Mesangial cell (primary cell): ENCODE results near the gene PCSK9. TPM values are rescaled to one million over a fixed set of nuclear protein-coding genes. Genes with fewer than 3 reads are reported as not detected.

Experiments
- total RNA-seq: library from RNA; depleted of rRNA; stranded (reverse); fragments of >200 nt; gene quantifications from 2 replicates; pipeline ENCODE4 v1.2.3, GENCODE V29; 2015

The PCSK9 gene
- total RNA-seq = 20.0 and 20.9 TPM in 2 replicates

DNA sequence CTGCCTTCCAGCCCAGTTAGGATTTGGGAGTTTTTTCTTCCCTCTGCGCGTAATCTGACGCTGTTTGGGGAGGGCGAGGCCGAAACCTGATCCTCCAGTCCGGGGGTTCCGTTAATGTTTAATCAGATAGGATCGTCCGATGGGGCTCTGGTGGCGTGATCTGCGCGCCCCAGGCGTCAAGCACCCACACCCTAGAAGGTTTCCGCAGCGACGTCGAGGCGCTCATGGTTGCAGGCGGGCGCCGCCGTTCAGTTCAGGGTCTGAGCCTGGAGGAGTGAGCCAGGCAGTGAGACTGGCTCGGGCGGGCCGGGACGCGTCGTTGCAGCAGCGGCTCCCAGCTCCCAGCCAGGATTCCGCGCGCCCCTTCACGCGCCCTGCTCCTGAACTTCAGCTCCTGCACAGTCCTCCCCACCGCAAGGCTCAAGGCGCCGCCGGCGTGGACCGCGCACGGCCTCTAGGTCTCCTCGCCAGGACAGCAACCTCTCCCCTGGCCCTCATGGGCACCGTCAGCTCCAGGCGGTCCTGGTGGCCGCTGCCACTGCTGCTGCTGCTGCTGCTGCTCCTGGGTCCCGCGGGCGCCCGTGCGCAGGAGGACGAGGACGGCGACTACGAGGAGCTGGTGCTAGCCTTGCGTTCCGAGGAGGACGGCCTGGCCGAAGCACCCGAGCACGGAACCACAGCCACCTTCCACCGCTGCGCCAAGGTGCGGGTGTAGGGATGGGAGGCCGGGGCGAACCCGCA is at the start of gene PCSK9:
TSS of gene PCSK9 (plus strand) at position 207 of the 741 bp plus-strand sequence. CDS start at position 497, 290 bp downstream.

GRCh38 chr1:54998677-54999076 is 40.7 kb upstream of the PCSK9 start, which contains the start of gene BSND:
Gene BSND, plus strand, starts transcription at chr1:54998933. Its CDS starts 254 bp downstream, at chr1:54999187.

Other genes starting within 250 kb of the PCSK9 start
- under 0.01 and 0.76 TPM in 2 replicates for gene TTC22, start 238.2 kb upstream of the PCSK9 start, total RNA-seq
- 269 and 355 TPM in 2 replicates for gene DHCR24, start 152.4 kb upstream of the PCSK9 start, total RNA-seq
- gene TMEM61, start 58.9 kb upstream of the PCSK9 start, total RNA-seq = 0.89 TPM in 1 of 2 replicates, not detected in the other
- not detected in 2 replicates for gene BSND, start 40.6 kb upstream of the PCSK9 start, total RNA-seq
- gene USP24, start 175.8 kb downstream of the PCSK9 start, total RNA-seq = 20.0 and 23.6 TPM in 2 replicates